Epidermal melanocyte (primary cell): ENCODE data around the gene GASK1A.
"Not testable (repeated sequence)": the region's sequence is repeated elsewhere in the genome, so short reads cannot be mapped to it uniquely, and the experiment has no call there.

Source experiments
- DNase-seq: peaks from one replicate; pipeline ENCODE4 v3.0.0; 2011; ENCODE audit warnings: low spot score; ENCODE audit not compliant: insufficient read length

Gene GASK1A

GRCh38 chr3:43031485-43031884 is 52.4 kb downstream of the GASK1A start:
- DNase-seq, result no peak

GRCh38 chr3:43031889-43032545 is 52.9 kb downstream of the GASK1A start:
- no peak for DNase-seq

DNA sequence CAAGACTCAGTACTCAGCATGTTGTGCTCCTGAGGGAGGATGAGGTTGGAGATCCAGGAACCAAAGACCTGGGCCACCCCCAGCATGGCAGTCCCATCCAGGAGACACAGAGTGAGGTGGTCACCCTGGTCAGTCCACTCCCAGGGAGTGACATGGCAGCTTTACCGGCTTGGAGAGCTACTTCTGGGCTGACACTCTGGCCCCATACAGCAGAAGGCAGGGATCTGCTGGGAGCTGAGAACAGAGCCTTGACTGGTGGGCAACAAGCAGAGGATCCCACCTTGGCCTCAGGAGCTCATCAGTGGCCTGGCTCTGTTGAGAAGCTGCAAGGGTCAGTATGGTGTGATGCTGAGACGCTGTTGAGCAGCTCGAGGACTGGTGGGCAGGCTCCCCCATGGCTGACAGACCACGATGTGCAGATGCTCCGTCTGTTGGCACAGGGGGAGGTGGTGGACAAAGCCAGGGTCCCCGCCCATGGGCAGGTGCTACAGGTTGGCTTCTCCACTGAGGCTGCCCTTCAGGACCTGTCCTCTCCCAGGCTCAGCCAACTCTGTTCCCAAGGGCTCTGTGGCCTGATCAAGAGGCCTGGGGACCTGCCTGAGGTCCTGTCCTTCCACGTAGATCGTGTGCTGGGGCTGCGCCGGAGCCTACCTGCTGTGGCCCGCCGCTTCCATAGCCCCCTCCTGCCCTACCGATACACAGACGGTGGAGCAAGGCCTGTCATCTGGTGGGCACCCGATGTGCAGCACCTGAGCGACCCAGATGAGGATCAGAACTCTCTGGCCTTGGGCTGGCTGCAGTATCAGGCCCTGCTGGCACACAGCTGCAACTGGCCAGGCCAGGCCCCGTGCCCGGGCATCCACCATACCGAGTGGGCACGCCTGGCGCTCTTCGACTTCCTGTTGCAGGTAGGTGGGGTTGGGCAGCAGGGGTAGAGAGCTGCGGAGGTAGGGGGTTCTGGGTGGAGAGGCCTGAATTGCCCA is 53.8 kb downstream of the GASK1A start:
- DNase-seq, result no peak

DNA sequence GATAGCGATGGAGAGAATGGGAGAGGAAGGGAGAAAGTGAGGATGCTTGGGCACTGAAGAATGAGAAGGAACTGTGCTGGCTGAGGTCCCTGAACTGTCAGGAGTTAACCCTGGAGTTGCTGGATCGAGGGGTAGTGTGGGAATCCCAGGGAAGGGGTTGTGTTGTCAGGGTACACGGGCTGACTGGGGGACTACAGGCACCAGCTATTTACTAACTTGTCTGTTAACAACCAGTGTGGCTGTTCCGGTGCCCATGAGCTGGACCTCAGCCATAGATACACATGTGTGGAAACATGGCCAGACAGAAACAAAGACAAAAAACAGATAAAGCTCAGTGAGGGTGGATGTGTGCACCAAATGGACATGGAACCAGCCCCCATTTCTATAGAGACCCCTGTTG is 55.1 kb downstream of the GASK1A start:
- no peak for DNase-seq

- no peak for DNase-seq
Measured at GRCh38 chr3:43034911-43035310, 55.8 kb downstream of the GASK1A start.

- DNase-seq, result no peak
Measured at GRCh38 chr3:43035801-43036365, 56.8 kb downstream of the GASK1A start.

GRCh38 chr3:43036621-43037423 is 57.7 kb downstream of the GASK1A start:
- DNase-seq, result no peak

- DNase-seq, result no peak
Measured at GRCh38 chr3:43038010-43038409, 58.9 kb downstream of the GASK1A start.

DNA sequence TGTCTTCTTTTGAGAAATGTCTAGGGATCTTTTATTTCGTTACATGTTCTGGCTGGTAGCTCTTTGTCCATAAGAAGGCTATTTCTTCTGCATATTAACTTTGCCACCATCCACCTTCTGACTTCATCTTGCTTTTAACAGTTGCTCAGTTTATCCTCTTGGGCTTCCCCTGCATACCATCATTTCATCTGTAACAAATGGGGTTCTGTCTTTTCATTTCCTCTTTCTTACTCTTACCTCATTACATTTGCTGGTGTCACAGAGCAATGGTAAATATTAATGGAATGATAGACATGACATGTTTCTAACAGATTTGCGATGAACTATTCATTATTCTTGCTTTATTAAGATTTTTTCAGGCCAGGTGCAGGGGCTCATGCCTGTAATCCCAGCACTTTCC is 62.4 kb downstream of the GASK1A start:
- DNase-seq, result no peak

DNA sequence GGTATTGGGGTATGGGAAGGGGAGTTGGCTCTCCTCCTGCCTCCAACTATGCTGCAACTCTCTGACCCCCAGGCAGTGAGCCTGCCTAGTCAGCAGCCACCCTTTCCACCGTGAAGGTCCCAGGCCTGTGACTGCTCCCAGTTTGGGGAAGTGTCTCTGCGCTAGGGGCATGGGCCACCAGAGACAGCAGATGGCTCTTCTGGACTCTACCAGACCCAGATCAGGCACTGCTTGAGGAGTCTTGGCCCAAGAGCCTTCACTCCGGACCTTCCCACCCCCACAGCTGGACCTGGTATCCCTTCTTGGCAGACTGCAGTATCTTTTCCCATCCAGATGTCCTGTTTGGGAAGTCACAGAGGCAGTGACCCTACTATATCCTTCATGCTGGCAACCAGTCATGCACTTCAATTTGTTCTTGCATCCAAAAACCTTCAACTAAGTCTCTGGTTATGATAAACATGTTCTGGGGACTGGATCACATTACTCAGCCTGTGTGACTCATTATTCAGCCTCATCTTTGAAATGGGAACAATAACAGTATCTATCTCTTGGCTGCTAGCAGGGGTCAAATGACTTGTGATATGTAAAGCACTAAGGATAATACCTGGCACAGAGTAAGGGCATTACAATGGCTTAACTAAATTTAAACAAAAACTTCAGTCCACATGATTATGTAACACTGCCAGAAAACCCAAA is 64.1 kb downstream of the GASK1A start:
- DNase-seq, result no peak

GRCh38 chr3:43043793-43044192 is 64.7 kb downstream of the GASK1A start:
- no peak for DNase-seq

DNA sequence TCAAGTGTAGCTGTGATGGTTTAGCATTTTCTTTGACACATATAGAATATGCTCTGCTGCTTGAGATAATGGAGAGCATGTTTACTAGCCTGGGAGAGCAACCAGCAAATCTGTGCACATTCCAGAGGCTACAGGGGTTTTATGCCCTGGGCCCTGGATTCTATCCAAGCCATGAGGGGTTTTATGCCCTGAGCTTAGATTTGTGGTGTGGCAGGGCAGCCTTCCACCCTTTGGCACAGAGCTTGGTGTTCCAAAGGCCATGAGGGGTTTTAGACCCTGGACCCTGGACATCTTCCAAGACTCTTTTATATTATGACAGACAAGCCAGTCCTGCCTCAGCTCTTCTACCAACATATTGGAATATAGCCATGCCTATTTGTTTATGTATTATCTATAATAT is 66.0 kb downstream of the GASK1A start:
- DNase-seq, result not testable (repeated sequence)

DNA sequence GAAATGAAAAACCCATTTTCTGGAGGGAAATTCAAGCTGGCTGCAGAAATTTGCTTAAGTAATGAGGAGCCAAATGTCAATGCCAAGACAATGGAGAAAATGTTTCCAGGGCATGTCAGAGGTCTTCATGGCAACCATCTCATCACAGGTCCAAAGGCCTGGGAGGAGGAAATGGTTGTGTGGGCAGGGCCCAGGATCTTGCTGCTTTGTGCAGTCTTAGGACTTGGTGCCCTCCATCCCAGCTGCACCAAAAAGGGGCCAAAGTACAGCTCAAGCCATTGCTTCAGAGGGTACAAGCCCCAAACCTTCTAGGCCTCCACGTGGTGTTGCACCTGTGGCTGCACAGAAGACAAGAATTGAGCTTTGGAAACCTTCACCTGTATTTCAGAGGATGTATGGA is 67.5 kb downstream of the GASK1A start:
- no peak for DNase-seq

GRCh38 chr3:43048470-43048869 is 69.4 kb downstream of the GASK1A start:
- DNase-seq, result no peak

DNA sequence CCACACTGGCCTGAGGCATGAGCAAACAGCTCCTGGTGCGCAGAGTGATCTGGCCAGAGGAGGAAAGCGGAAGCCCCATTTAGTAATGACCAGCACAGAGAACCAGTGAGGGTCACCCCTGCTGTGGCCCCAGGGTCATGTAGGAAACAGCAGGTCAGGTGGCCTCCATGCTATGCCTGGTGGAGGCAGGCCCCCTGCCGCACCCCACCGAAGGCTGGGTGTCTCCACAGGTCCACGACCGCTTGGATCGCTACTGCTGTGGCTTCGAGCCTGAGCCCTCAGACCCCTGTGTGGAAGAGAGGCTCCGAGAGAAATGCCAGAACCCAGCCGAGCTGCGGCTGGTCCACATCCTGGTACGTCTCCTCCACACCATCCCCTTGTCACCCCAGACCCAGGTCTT is 74.2 kb downstream of the GASK1A start:
- DNase-seq, result no peak

DNA sequence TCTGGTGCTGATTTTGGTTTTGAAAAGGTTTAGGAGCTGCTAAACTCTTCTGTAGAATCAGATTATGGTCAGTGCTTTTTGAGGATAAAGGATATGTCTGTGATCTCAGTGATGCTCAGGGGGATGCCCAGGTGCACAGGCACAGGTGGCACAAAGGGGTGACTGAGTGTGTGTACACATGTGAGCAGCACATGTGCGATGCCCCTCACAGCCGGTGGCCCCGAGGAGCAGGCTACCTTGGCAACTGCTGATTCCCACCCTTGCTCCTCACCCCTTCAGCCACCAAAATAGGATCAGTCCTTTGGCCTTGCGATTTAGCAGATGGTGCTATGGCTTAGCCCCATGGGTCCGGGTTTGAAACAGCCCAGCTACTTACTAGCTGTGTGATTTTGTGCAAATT is 75.6 kb downstream of the GASK1A start:
- DNase-seq, result no peak

DNA sequence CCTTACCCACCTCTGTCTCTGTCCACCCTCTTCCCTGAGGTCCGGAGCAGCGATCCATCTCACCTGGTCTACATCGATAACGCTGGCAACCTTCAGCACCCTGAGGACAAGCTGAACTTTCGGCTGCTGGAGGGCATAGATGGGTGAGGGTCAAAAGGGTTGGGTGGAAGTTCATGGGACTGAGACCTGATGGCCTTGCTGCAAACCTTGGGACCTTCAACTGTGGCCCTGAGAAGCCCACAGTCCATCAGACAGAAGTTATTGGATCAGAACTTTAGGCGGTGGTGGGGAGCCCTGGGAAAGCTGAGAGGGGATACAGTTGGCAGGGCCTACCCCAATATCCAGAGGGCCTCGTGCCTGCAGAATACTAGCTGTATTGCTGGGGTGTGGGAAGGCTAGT is 76.3 kb downstream of the GASK1A start:
- no peak for DNase-seq

- no peak for DNase-seq
Measured at GRCh38 chr3:43055806-43056770, 77.0 kb downstream of the GASK1A start.

DNA sequence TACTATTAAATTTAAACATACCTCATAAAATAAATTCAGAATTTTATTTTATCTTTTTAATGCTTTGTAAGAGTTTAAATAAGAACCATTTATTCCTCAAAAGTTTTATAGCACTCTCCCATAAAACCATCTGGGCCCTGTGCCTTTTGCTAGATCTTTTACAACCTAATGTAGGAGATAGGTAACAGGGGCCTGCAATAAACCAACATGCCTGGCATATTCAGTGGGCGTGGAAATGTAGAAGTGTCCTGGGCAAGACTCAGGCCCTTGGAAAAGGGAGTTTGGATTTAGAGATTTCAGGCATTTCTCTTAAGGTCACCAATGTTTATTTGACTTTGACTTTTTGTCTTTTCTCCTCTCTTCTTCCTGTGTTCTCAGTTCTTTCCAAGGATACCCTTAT is 80.3 kb downstream of the GASK1A start:
- no peak for DNase-seq
